Measurements from ENCODE around the gene FHDC1.

DNA sequence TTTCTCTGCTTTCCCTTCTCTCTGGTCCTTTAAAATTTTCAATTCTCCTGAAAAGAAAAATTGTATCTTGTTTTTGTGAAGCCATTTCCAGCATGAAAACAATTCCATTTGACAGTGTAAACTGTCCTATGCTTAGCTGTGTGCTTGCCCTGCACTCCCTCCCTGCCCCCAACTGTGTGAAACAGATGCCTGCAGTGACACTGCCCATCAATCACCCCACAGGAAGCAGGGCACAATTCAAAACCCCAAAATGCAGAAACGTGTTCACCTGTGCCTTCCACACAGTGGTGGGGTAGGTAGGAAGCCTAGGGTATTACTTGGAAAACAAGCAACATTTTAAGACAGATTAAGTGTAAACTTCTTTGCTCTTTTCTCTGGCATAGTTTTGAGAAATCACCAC is 6.2 kb upstream of the FHDC1 start:
- no peak for TF ChIP-seq CTCF (IDR thresholded peaks at IDR 0.05)
- TF ChIP-seq EP300 (IDR thresholded peaks at IDR 0.05) = no peak
